Measurements from ENCODE around the gene NTM.

The NTM gene

GRCh38 chr11:132263241-132263640 is 892.8 kb downstream of the NTM start:
- TF ChIP-seq CTCF (IDR thresholded peaks at IDR 0.05; ENCODE audit: insufficient read depth, low read depth, low read length, missing control alignments), result no peak
- no peak overlapping the region for H3K4me3 ChIP-seq (ENCODE audit: low read depth, low read length)
- DNase-seq (ENCODE audit: low read depth), result no peak

GRCh38 chr11:132263875-132264274 is 893.5 kb downstream of the NTM start:
- no peak for DNase-seq (ENCODE audit: low read depth)
- H3K4me3 ChIP-seq (ENCODE audit: low read depth, low read length), result no peak overlapping the region
- TF ChIP-seq CTCF (IDR thresholded peaks at IDR 0.05; ENCODE audit: insufficient read depth, low read depth, low read length, missing control alignments), result no peak

- no peak overlapping the region for H3K4me3 ChIP-seq (ENCODE audit: low read depth, low read length)
- DNase-seq (ENCODE audit: low read depth), result no peak
- TF ChIP-seq CTCF (IDR thresholded peaks at IDR 0.05; ENCODE audit: insufficient read depth, low read depth, low read length, missing control alignments), result no peak
Measured at GRCh38 chr11:132264616-132265015, 894.2 kb downstream of the NTM start.

- DNase-seq (ENCODE audit: low read depth), result peak; percentile 55
- H3K4me3 ChIP-seq (ENCODE audit: low read depth, low read length), result no peak overlapping the region
- peak; percentile 69 for TF ChIP-seq CTCF (IDR thresholded peaks at IDR 0.05; ENCODE audit: insufficient read depth, low read depth, low read length, missing control alignments)
Measured at GRCh38 chr11:132278801-132279574, 908.6 kb downstream of the NTM start.

- no peak for TF ChIP-seq CTCF (IDR thresholded peaks at IDR 0.05; ENCODE audit: insufficient read depth, low read depth, low read length, missing control alignments)
- no peak overlapping the region for H3K4me3 ChIP-seq (ENCODE audit: low read depth, low read length)
- no peak for DNase-seq (ENCODE audit: low read depth)
Measured at GRCh38 chr11:132284048-132284447, 913.6 kb downstream of the NTM start.

GRCh38 chr11:132284611-132285010 is 914.2 kb downstream of the NTM start:
- TF ChIP-seq CTCF (IDR thresholded peaks at IDR 0.05; ENCODE audit: insufficient read depth, low read depth, low read length, missing control alignments), result no peak
- DNase-seq (ENCODE audit: low read depth), result no peak
- H3K4me3 ChIP-seq (ENCODE audit: low read depth, low read length), result no peak overlapping the region

- TF ChIP-seq CTCF (IDR thresholded peaks at IDR 0.05; ENCODE audit: insufficient read depth, low read depth, low read length, missing control alignments), result no peak
- no peak for DNase-seq (ENCODE audit: low read depth)
- H3K4me3 ChIP-seq (ENCODE audit: low read depth, low read length), result no peak overlapping the region
Measured at GRCh38 chr11:132285631-132286030, 915.2 kb downstream of the NTM start.

Measured in GM12865 (cell line).